ENCODE measurements around the gene FBL. TPM values are rescaled to one million over a fixed set of nuclear protein-coding genes. Genes with fewer than 3 reads are reported as not detected.
"Not testable (repeated sequence)": the region's sequence is repeated elsewhere in the genome, so short reads cannot be mapped to it uniquely, and the experiment has no call there.

FBL gene
- total and polyA plus RNA-seq, 2 donors (not counting 1 experiment from before 2014, with no cell fraction given): 253 to 376 TPM

DNA sequence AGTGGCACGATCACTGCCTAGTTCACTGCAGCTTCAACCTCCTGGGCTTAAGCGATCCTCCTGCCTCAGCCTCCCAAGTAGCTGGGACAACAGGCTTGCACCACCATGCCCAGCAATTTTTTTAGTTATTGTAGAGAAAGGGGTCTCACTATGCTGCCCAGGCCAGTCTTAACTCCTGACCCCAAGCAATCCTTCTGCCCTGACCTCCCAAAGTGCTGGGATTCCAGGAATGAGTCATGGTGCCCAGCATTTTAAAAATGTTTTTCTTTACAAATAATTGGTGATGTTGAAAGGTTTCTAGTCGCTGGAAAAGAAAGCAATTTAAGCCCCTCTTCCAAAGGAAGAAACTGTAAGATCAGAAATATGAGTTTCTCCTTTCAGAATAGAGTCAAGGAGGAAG is 31.6 kb downstream of the FBL start:
- DNase-seq (no peak), ATAC-seq (ENCODE audit: low read depth) (no peak)
- ChIA-PET CTCF (interaction anchor here (1.0 to 1.1 kb wide), 2 partner anchors 22 to 47 kb away, joined by 3 read pairs; no protein-coding TSS in a partner anchor), POLR2A (no interaction called here)
- Histone ChIP-seq H3K27ac (ENCODE audit: low read length in 2 of 2) (no peak overlapping the region), H3K4me1 (ENCODE audit: control insufficient read depth in 2 of 2, insufficient read depth in 2 of 2, low read length in 2 of 2) (peaks cover 11 to 13% of the 10 kb centered on the region in 2 donors), H3K9me3 (ENCODE audit: control extremely low read depth in 1 of 3, control insufficient read depth in 2 of 3, insufficient read depth in 1 of 3, low read length in 2 of 3) (no peaks in the 10 kb centered on the region), H3K27me3 (replicated peaks in 1 of 4; ENCODE audit: control extremely low read depth in 1 of 4, control insufficient read depth in 3 of 4, insufficient read depth in 4 of 4, low read length in 3 of 4) (no peaks in the 10 kb centered on the region), H3K36me3 (replicated peaks in 1 of 2; ENCODE audit: control extremely low read depth in 1 of 2, control insufficient read depth in 1 of 2, extremely low read depth in 1 of 2, insufficient read depth in 2 of 2, low read length in 1 of 2) (peaks cover 0 to 2% of the 10 kb centered on the region in 2 experiments), H4K20me1 (ENCODE audit: control insufficient read depth, insufficient read depth, low read length, poor library complexity, severe bottlenecking) (no peaks in the 10 kb centered on the region), H2AFZ (ENCODE audit: insufficient read depth, low read depth, low read length, poor library complexity, severe bottlenecking) (no peak overlapping the region), H3K79me2 (ENCODE audit: control insufficient read depth, insufficient read depth, low read length) (peaks cover 18% of the 10 kb centered on the region), H3K4me2 (replicated peaks; ENCODE audit: low read depth, low read length, poor library complexity, severe bottlenecking) (no peak overlapping the region), H3K4me3 (ENCODE audit: control extremely low read depth in 1 of 5, extremely low read depth in 1 of 5, insufficient read depth in 1 of 5, low read depth in 2 of 5, low read length in 4 of 5) (no peak overlapping the region), H3K9ac (ENCODE audit: low read length) (no peak overlapping the region)
- no peaks in the 10 kb centered on the region for H3K27me3 Mint-ChIP-seq
- peaks cover 13% of the 10 kb centered on the region for H3K4me1 Mint-ChIP-seq
- intact Hi-C loops (cut with micrococcal nuclease): no loop called here
- WGBS (ENCODE audit: insufficient coverage): no CpG with 5 or more reads among the region's 3 CpGs
- H3K4me3 Mint-ChIP-seq: no peak overlapping the region
- H3K27ac Mint-ChIP-seq: no peak overlapping the region
- no peak for TF ChIP-seq EZH2 (IDR thresholded peaks at IDR 0.05; ENCODE audit: borderline replicate concordance, insufficient read depth, low read depth, low read length, poor library complexity, severe bottlenecking)
- TF ChIP-seq, protein P1, sequence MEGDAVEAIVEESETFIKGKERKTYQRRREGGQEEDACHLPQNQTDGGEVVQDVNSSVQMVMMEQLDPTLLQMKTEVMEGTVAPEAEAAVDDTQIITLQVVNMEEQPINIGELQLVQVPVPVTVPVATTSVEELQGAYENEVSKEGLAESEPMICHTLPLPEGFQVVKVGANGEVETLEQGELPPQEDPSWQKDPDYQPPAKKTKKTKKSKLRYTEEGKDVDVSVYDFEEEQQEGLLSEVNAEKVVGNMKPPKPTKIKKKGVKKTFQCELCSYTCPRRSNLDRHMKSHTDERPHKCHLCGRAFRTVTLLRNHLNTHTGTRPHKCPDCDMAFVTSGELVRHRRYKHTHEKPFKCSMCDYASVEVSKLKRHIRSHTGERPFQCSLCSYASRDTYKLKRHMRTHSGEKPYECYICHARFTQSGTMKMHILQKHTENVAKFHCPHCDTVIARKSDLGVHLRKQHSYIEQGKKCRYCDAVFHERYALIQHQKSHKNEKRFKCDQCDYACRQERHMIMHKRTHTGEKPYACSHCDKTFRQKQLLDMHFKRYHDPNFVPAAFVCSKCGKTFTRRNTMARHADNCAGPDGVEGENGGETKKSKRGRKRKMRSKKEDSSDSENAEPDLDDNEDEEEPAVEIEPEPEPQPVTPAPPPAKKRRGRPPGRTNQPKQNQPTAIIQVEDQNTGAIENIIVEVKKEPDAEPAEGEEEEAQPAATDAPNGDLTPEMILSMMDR (IDR thresholded peaks at IDR 0.05): no peak
- H3K9me3 Mint-ChIP-seq (ENCODE audit: insufficient read depth): no peaks in the 10 kb centered on the region

DNA sequence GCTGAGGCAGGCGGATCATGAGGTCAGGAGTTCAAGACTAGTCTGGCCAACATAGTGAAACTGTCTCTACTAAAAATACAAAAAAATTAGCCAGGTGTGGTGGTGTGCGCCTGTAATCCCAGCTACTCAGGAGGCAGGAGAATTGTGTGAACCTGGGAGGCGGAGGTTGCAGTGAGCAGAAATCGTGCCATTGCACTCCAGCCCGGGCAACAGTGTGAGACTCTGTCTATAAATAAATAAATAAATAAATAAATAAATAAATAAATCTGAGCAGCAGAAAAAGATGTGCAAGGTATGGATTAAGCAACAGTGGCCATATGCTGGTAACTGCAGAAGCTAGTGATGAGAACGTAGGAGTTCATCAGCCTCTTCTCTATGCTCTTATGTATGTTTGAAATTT is 32.1 kb downstream of the FBL start:
- H3K4me2 ChIP-seq (replicated peaks; ENCODE audit: low read depth, low read length, poor library complexity, severe bottlenecking); intact Hi-C loops (cut with micrococcal nuclease); H3K27me3 ChIP-seq (replicated peaks in 1 of 4; ENCODE audit: control extremely low read depth in 1 of 4, control insufficient read depth in 3 of 4, insufficient read depth in 4 of 4, low read length in 3 of 4); H3K9ac ChIP-seq (ENCODE audit: low read length); H3K4me3 ChIP-seq (ENCODE audit: control extremely low read depth in 1 of 5, extremely low read depth in 1 of 5, insufficient read depth in 1 of 5, low read depth in 2 of 5, low read length in 4 of 5); H3K9me3 Mint-ChIP-seq (ENCODE audit: insufficient read depth); H3K27ac Mint-ChIP-seq; POLR2A ChIA-PET; DNase-seq; H2AFZ ChIP-seq (ENCODE audit: insufficient read depth, low read depth, low read length, poor library complexity, severe bottlenecking); H3K4me1 Mint-ChIP-seq; H3K4me3 Mint-ChIP-seq; H3K9me3 ChIP-seq (ENCODE audit: control extremely low read depth in 1 of 3, control insufficient read depth in 2 of 3, insufficient read depth in 1 of 3, low read length in 2 of 3); ATAC-seq (ENCODE audit: low read depth); H4K20me1 ChIP-seq (ENCODE audit: control insufficient read depth, insufficient read depth, low read length, poor library complexity, severe bottlenecking); H3K27ac ChIP-seq (ENCODE audit: low read length in 2 of 2); H3K27me3 Mint-ChIP-seq; H3K36me3 ChIP-seq (replicated peaks in 1 of 2; ENCODE audit: control extremely low read depth in 1 of 2, control insufficient read depth in 1 of 2, extremely low read depth in 1 of 2, insufficient read depth in 2 of 2, low read length in 1 of 2): not testable (repeated sequence)
- peaks cover 13% of the 10 kb centered on the region for H3K79me2 ChIP-seq (ENCODE audit: control insufficient read depth, insufficient read depth, low read length)
- no CpG with 5 or more reads among the region's 6 CpGs for WGBS (ENCODE audit: insufficient coverage)
- peaks cover 10 to 11% of the 10 kb centered on the region in 2 donors for H3K4me1 ChIP-seq (ENCODE audit: control insufficient read depth in 2 of 2, insufficient read depth in 2 of 2, low read length in 2 of 2)
- CTCF ChIA-PET: interaction anchor here (1.0 kb wide), 1 partner anchor 21 kb away, joined by 3 read pairs; no protein-coding TSS in a partner anchor

All from B cell (primary cell).